Fibroblast of pulmonary artery (primary cell): ENCODE measurements around the gene MICAL2.

Experiments
- DNase-seq: peaks from one replicate; pipeline ENCODE4 v3.0.0-alpha.2; 2010; ENCODE audit warnings: low read depth
- H3K4me3 ChIP-seq: replicated peaks from 2 replicates; pipeline ENCODE4 v1.5.1; 2011; ENCODE audit warnings: low read depth, mild to moderate bottlenecking, control low read depth, low read length, moderate library complexity
- TF ChIP-seq, protein P1 (sequence below): IDR thresholded peaks from 2 replicates; pipeline ENCODE4 v1.5.1; 2011; ENCODE audit warnings: mild to moderate bottlenecking, control low read depth, low read length, inconsistent platforms; ENCODE audit errors: missing control alignments

MICAL2 gene

DNA sequence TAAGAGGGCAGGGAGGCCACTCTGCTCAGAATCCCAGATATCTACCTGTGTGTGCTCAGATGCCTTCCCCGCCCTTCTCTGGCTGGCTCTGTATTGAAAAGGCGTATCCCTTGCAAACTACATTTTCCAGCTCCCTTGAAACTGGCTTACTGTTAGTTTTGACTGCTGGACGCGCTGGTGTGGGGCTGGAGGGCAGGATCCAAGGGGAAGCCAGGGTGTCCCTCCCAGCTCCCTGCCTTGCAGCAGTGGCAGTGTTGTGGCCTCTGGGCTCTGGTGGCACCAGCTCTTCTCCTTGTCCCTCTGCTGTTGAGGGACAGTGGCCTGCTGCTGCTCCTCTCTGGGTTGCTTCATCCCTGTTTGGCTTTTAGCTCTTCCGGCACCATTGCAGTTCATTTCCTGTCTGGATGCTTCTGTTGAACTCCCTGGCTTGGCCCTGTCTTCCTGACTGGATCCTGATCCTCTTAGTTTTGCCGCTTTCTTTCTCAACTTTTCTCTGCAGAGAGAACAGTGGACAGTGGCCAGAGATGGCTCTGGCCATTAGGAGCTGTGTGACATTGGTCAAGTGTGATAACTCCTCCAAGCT lies 159.9 kb downstream of the MICAL2 start:
- no peak overlapping the region for H3K4me3 ChIP-seq
- TF ChIP-seq, protein P1, sequence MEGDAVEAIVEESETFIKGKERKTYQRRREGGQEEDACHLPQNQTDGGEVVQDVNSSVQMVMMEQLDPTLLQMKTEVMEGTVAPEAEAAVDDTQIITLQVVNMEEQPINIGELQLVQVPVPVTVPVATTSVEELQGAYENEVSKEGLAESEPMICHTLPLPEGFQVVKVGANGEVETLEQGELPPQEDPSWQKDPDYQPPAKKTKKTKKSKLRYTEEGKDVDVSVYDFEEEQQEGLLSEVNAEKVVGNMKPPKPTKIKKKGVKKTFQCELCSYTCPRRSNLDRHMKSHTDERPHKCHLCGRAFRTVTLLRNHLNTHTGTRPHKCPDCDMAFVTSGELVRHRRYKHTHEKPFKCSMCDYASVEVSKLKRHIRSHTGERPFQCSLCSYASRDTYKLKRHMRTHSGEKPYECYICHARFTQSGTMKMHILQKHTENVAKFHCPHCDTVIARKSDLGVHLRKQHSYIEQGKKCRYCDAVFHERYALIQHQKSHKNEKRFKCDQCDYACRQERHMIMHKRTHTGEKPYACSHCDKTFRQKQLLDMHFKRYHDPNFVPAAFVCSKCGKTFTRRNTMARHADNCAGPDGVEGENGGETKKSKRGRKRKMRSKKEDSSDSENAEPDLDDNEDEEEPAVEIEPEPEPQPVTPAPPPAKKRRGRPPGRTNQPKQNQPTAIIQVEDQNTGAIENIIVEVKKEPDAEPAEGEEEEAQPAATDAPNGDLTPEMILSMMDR: no peak
- peak; percentile 35 for DNase-seq

DNA sequence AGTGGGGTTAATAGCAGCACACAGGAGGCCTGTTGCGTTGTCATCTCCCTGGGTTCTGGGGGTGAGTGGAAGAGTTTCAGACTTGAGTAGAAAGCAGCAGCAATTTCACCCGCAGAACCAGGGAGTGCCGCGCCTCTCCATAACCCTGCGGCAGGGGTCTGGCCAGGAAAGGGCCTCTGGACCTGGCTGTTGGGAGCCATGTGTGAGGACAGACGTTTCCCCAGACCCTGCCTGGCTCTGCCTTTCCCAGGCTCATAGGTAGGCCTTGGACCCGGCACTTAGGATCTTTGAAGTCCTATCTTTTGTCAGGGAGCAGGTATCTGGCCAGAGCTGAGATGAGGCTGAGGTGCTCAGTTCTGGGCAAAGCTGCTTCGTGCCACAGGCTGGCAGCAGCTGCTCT lies 160.4 kb downstream of the MICAL2 start:
- TF ChIP-seq, protein P1: no peak
- no peak overlapping the region for H3K4me3 ChIP-seq
- DNase-seq: no peak

DNA sequence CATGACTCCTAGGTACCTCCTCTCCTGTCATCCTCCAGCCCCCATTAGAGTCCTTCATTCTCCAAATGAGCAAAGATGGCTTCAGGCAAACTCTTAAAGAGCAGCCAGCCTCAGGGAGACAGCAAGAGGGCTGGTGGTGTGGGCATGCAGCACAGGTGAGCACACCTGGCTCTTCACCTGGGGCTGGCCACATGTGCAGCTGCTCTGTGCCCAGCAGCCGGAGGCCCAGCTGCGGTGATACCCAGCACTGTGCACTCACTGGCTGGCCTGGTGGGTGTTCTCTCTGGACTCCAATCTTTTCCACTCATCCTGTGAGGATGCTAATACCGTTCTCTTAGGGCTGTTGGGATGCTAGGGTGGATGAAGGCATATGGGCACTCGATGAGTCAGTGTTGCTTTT lies 160.9 kb downstream of the MICAL2 start:
- TF ChIP-seq, protein P1: no peak
- no peak for DNase-seq
- H3K4me3 ChIP-seq: no peak overlapping the region

DNA sequence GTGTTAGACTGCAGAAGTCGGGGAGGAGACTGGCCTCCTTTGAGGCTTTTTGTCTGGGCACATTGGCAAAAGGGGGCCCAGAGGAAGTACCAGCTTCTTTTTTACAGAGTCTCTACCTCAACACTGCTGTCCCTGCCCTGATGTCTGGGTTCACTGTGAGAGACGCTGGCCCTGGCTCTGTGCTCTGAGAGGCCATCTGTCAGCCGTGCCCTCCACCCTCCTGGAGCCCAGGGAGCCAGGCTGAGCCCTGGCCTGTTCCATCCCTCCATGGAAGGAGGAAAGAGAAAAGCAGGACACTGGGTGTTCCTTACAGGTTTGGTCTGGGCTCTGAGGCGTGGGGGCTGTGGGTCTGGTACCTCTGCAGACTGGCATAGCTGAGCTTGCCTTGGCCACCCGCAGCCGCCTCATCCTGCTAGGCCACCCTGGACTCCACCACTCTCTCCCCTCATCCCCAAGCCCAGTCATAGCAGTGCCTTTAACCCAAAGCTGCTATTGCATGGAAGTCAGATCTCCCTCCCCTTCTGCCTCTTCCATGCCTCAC lies 161.5 kb downstream of the MICAL2 start:
- DNase-seq: no peak
- H3K4me3 ChIP-seq: no peak overlapping the region
- TF ChIP-seq, protein P1: no peak

DNA sequence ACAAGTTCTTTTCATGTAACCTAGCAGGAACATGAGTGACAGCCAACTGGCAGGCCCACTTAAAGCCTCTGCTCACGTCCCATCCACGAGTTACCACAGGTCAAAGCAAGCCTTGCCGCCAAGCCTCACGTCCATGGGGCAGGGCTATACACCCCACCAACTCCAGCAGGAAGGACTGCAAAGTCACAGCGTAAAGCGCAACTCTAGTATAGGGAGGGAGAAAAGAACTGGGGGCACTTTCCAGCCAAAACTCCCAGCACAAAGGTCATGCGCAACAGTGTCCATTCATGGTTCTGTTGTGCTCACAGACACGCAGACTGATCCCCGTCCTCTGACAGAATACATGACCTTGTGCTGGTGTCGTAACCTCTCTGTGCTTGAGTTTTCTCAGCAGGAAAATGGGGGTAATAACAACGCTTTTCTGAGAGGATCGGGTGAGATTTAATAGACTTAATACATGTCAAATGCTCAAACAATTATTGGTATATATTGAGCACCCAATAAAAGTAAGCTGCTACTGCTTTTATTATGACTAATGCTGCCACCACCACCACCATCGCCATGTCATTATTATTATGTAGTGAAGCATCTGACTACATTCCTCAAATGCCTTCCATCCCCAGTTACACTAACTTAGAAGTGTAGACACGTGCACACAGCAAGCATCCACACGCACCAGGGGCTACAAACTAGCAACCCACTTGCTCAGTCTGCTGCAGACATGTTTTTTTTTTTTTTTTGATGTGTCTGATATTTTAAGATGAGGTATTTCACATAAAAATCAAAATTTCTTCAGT lies 162.6 kb downstream of the MICAL2 start:
- H3K4me3 ChIP-seq: no peak overlapping the region
- peak; percentile 36 for DNase-seq
- TF ChIP-seq, protein P1: no peak

DNA sequence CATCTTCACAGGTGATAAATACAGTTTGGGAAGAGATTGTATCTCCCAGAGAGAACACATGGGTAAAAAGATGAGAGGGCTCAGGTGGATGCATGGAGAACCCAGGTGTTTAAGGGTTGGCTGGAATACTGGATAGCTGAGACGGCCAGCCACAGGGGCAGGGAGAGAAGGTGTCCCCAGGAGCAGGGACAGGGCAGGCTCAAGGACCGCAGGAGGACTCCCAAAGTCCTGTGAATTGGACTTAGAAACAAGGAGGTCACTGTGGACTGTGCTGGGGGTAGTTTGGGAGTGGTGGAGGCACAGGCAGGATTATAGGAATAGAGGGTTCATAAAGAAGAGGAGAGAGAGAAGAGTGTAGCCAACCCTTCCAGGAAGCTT lies 163.2 kb downstream of the MICAL2 start:
- TF ChIP-seq, protein P1: no peak

DNA sequence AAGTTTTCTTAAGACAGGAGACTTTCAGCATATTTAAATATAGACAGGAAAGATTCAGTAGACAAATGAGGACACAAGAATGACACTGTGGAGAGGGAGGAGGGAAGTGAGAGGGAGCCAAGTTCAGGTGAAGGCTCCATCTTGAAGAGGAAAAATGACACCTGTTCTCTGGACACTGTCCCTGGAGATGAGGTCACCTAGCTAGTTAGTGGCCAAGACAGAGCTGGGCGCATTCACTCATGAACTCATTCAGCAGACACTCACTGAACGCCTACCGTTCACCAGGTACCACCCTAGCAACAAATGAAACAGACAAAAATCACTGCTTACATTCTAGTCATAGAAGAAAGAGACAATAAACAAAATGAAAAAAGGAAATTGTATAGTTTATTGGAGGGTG lies 163.7 kb downstream of the MICAL2 start:
- no peak for DNase-seq
- H3K4me3 ChIP-seq: no peak overlapping the region
- TF ChIP-seq, protein P1: no peak

More for the DNA sequence above, 163.2 kb downstream of the MICAL2 start:
- no peak for DNase-seq
- H3K4me3 ChIP-seq: no peak overlapping the region
